Activated T-helper 1 cell treated with anti-CD3 and anti-CD28 coated beads, Interleukin-2, amount 50 U/mL, for 16 hours (primary cell): ENCODE measurements around the gene HDGFL2.

Experiments
- DNase-seq, 2 donors: peaks; one replicate each; pipeline ENCODE4 v3.0.0-alpha.2; 2020; ENCODE audit warnings: low read depth in 1 of 2, low spot score in 1 of 2

The HDGFL2 gene

GRCh38 chr19:4550479-4551050, 78.5 kb downstream of the HDGFL2 start:
- DNase-seq = no peak
